GM23248 (cell line): ENCODE measurements around the gene PSAP. TPM values are rescaled to one million over a fixed set of nuclear protein-coding genes. Genes with fewer than 3 reads are reported as not detected.
A peak's percentile ranks its signal among the peaks of the same experiment; 100 is the strongest.

Experiments
- DNase-seq: peaks from one replicate; pipeline ENCODE4 v3.0.0-alpha.2; 2015
- H2AFZ ChIP-seq: fragments of 200-600 bp; sonication (generic); 2 replicates; pipeline ENCODE4 v1.6.1; 2016; ENCODE audit warnings: antibody characterized with exemption
- H3F3A ChIP-seq: fragments of 200-600 bp; sonication (generic); 2 replicates; pipeline ENCODE4 v1.6.1; 2016; ENCODE audit warnings: mild to moderate bottlenecking, antibody characterized with exemption, mixed run types; ENCODE audit not compliant: insufficient read depth
- H3K27ac ChIP-seq: fragments of 200-600 bp; sonication (generic); 2 replicates; pipeline ENCODE4 v1.5.1; 2016; ENCODE audit warnings: mild to moderate bottlenecking
- H3K27me3 ChIP-seq: fragments of 200-600 bp; sonication (generic); replicated peaks from 2 replicates; pipeline ENCODE4 v1.6.1; 2016; ENCODE audit warnings: mild to moderate bottlenecking; ENCODE audit not compliant: insufficient read depth
- H3K36me3 ChIP-seq: fragments of 200-600 bp; sonication (generic); 2 replicates; pipeline ENCODE4 v1.6.1; 2016; ENCODE audit warnings: low read depth, mild to moderate bottlenecking
- H3K4me1 ChIP-seq: fragments of 200-600 bp; sonication (generic); 2 replicates; pipeline ENCODE4 v1.6.1; 2016; ENCODE audit warnings: mild to moderate bottlenecking; ENCODE audit not compliant: insufficient read depth
- H3K4me2 ChIP-seq: fragments of 200-600 bp; sonication (generic); one replicate; pipeline ENCODE4 v1.6.1; 2016; ENCODE audit warnings: mild to moderate bottlenecking; ENCODE audit not compliant: unreplicated experiment
- H3K4me3 ChIP-seq: fragments of 200-600 bp; sonication (generic); 2 replicates; pipeline ENCODE4 v1.5.1; 2016; ENCODE audit warnings: mild to moderate bottlenecking
- H3K79me2 ChIP-seq: fragments of 200-600 bp; sonication (generic); 2 replicates; pipeline ENCODE4 v1.6.1; 2016; ENCODE audit warnings: mild to moderate bottlenecking; ENCODE audit not compliant: insufficient read depth
- H3K9ac ChIP-seq: fragments of 200-600 bp; sonication (generic); 2 replicates; pipeline ENCODE4 v1.6.1; 2016; ENCODE audit warnings: mild to moderate bottlenecking
- H3K9me2 ChIP-seq: fragments of 200-600 bp; sonication (generic); 2 replicates; pipeline ENCODE4 v1.6.1; 2016; ENCODE audit warnings: mixed run types, mild to moderate bottlenecking, moderate library complexity; ENCODE audit not compliant: insufficient read depth
- H3K9me3 ChIP-seq: fragments of 200-600 bp; sonication (generic); one replicate; pipeline ENCODE4 v1.6.1; 2017; ENCODE audit warnings: low read depth
- H4K20me1 ChIP-seq: fragments of 200-600 bp; sonication (generic); 2 replicates; pipeline ENCODE4 v1.6.0; 2016; ENCODE audit not compliant: insufficient read depth
- EZH2 ChIP-seq: fragments of 200-600 bp; sonication (generic); IDR thresholded peaks from 2 replicates; pipeline ENCODE4 v1.6.1; 2018; ENCODE audit warnings: antibody characterized with exemption, mild to moderate bottlenecking; ENCODE audit not compliant: insufficient read depth, poor library complexity, severe bottlenecking
- EZH2phosphoT487 ChIP-seq: fragments of 200-600 bp; sonication (generic); IDR thresholded peaks from 2 replicates; pipeline ENCODE4 v1.6.1; 2018; ENCODE audit warnings: antibody characterized with exemption, moderate library complexity, mild to moderate bottlenecking, low read depth; ENCODE audit not compliant: insufficient read depth
- WGBS, 2 experiments: methylation state at CpG; one replicate each; pipeline ENCODE4 v1.1.6; 2015 to 2017; ENCODE audit warnings: low lambda C conversion rate in 2 of 2, low coverage in 1 of 2; ENCODE audit errors: missing lambda C conversion rate in 2 of 2; 5-methylcytosine and 5-hydroxymethylcytosine counted together
- in situ Hi-C: fragments of 300-500 bp; cut with MboI; formaldehyde crosslinking; loops from 2 replicates; pipeline ENCODE4 v1.15.0; 2020
- microRNA-seq: library from miRNA; unstranded; fragments of <30 nt; microRNA quantifications from one replicate; pipeline ENCODE4, GENCODE V29; 2016; ENCODE audit warnings: borderline number of aligned reads
- polyA plus RNA-seq: library from polyadenylated mRNA; unstranded; fragments of >200 nt; fragmentation: Nextera tagmentation; extraction: Ambion mirVana; gene quantifications from 2 replicates; pipeline ENCODE4 v1.2.1, GENCODE V29; 2016
- small RNA-seq: library from RNA; depleted of rRNA; stranded (forward); fragments of <200 nt; gene quantifications from one replicate; pipeline ENCODE3, GENCODE V24; 2014; ENCODE audit warnings: low read depth, low replicate concordance
- total RNA-seq: library from RNA; depleted of rRNA; stranded (reverse); fragments of >200 nt; shearing (Covaris generic); gene quantifications from 2 replicates; pipeline ENCODE4 v1.2.3, GENCODE V29; 2014; rRNA removed

PSAP gene
- total and polyA plus RNA-seq, 2 experiments from 2014 or later = 715 to 1,142 TPM

GRCh38 chr10:71766717-71767419, 84.2 kb downstream of the PSAP start:
- 0 to 2% methylated on average over 10 of the region's 10 CpGs for WGBS, 2 experiments
- H3F3A ChIP-seq = peaks cover 58% of the 10 kb centered on the region
- in situ Hi-C loops = no loop called here
- peak overlapping the region; percentile 70 for H3K4me2 ChIP-seq
- DNase-seq = peak; percentile 96
- peak overlapping the region; percentile 98 for H3K27ac ChIP-seq
- peaks cover 27% of the 10 kb centered on the region; the same call in 1 of the 2 replicates for H3K79me2 ChIP-seq
- peaks cover 87% of the 10 kb centered on the region for H3K4me1 ChIP-seq
- TF ChIP-seq EZH2 = no peak
- no peak for TF ChIP-seq EZH2phosphoT487
- peak overlapping the region; percentile 80 for H3K9ac ChIP-seq
- H3K4me3 ChIP-seq = peak overlapping the region; percentile 23; the same call in 1 of the 2 replicates
- H3K9me3 ChIP-seq = no peaks in the 10 kb centered on the region
- no peak overlapping the region for H2AFZ ChIP-seq
- H4K20me1 ChIP-seq = no peaks in the 10 kb centered on the region
- no peaks in the 10 kb centered on the region for H3K27me3 ChIP-seq
- no peaks in the 10 kb centered on the region for H3K36me3 ChIP-seq
- no peaks in the 10 kb centered on the region for H3K9me2 ChIP-seq

Small RNA genes lying within 50 kb of the gene (microRNA-seq; reads per million reads assigned to microRNA genes)
- gene MIR7152 = not detected

Small RNA genes lying within 50 kb of the gene (small RNA-seq; reads per million reads assigned to genes)
- gene MIR7152 (not detected), gene RNU7-38P (not detected)

Other genes starting within 250 kb of the PSAP start
- gene C10orf105, start 131.5 kb downstream of the PSAP start, total RNA-seq = not detected in 2 replicates
- 0.06 TPM in 1 of 2 replicates, not detected in the other for gene C10orf105, start 131.5 kb downstream of the PSAP start, polyA plus RNA-seq
- gene VSIR, start 77.7 kb downstream of the PSAP start, total RNA-seq = 60.8 and 81.6 TPM in 2 replicates
- gene VSIR, start 77.7 kb downstream of the PSAP start, polyA plus RNA-seq = 152 and 153 TPM in 2 replicates
- gene CHST3, start 113.1 kb upstream of the PSAP start, total RNA-seq = 42.2 and 43.3 TPM in 2 replicates
- gene CHST3, start 113.1 kb upstream of the PSAP start, polyA plus RNA-seq = 10.4 and 10.7 TPM in 2 replicates
- not detected in 2 replicates for gene SPOCK2, start 237.3 kb upstream of the PSAP start, total RNA-seq
- 0.04 TPM in 1 of 2 replicates, not detected in the other for gene SPOCK2, start 237.3 kb upstream of the PSAP start, polyA plus RNA-seq